OCI-LY7 (cell line): ENCODE measurements around the gene ABO. TPM values are rescaled to one million over a fixed set of nuclear protein-coding genes. Genes with fewer than 3 reads are reported as not detected.

Source experiments
- BruUV-seq: library from RNA; stranded (reverse); fragments of 400-500 nt; replicated peaks from 2 replicates; lab custom pipeline; 2021; lab: Mats Ljungman, UMichigan
- CTCF ChIA-PET: fragments of 300-600 bp; sonication (Branson Sonifier 250); formaldehyde crosslinking; loops from one replicate; lab custom pipeline; 2022; ENCODE audit warnings: antibody characterized with exemption; ENCODE audit not compliant: unreplicated experiment; lab: Charles Lee
- POLR2A ChIA-PET: fragments of 300-600 bp; sonication (Branson Sonifier 250); formaldehyde crosslinking; loops from one replicate; lab custom pipeline; 2022; ENCODE audit warnings: antibody characterized with exemption; lab: Charles Lee
- DNase-seq: peaks from one replicate; pipeline ENCODE4 v3.0.0-alpha.2; 2015; ENCODE audit warnings: low spot score
- H2AFZ ChIP-seq: fragments of 200-600 bp; sonication (generic), shearing (Covaris generic); 2 replicates; pipeline ENCODE4 v1.6.1; 2014; ENCODE audit warnings: mild to moderate bottlenecking, antibody characterized with exemption, low read length, moderate library complexity
- H3K27ac ChIP-seq: fragments of 200-600 bp; sonication (generic); 2 replicates; pipeline ENCODE4 v1.5.1; 2014; ENCODE audit warnings: mixed run types, low read depth, mild to moderate bottlenecking, moderate library complexity, low read length, inconsistent platforms; ENCODE audit not compliant: poor library complexity, severe bottlenecking
- H3K36me3 ChIP-seq: fragments of 200-600 bp; sonication (generic); 2 replicates; pipeline ENCODE4 v1.6.1; 2014; ENCODE audit warnings: mild to moderate bottlenecking, antibody characterized with exemption, low read length, moderate library complexity, mixed read lengths; ENCODE audit not compliant: insufficient read depth
- H3K4me1 ChIP-seq: fragments of 200-600 bp; sonication (generic); 2 replicates; pipeline ENCODE4 v1.5.1; 2014; ENCODE audit warnings: mild to moderate bottlenecking, low read length; ENCODE audit not compliant: insufficient read depth, poor library complexity, severe bottlenecking
- H3K4me2 ChIP-seq: fragments of 200-600 bp; sonication (generic); 2 replicates; pipeline ENCODE4 v1.6.1; 2014; ENCODE audit warnings: mild to moderate bottlenecking, low read length
- H3K4me3 ChIP-seq: fragments of 200-600 bp; sonication (generic); 2 replicates; pipeline ENCODE4 v1.5.1; 2014; ENCODE audit warnings: mild to moderate bottlenecking, low read depth, low read length; ENCODE audit not compliant: poor library complexity, severe bottlenecking
- H3K79me2 ChIP-seq: fragments of 200-600 bp; sonication (generic); 2 replicates; pipeline ENCODE4 v1.6.1; 2016; ENCODE audit warnings: low read depth, mild to moderate bottlenecking, low read length, moderate library complexity, mixed read lengths; ENCODE audit not compliant: insufficient read depth
- H3K9me2 ChIP-seq: fragments of 200-600 bp; sonication (generic); 2 replicates; pipeline ENCODE4 v1.6.1; 2016; ENCODE audit warnings: mild to moderate bottlenecking, low read length, mixed read lengths; ENCODE audit not compliant: insufficient read depth
- H3K9me3 ChIP-seq: fragments of 200-600 bp; sonication (generic); 2 replicates; pipeline ENCODE4 v1.6.1; 2014; ENCODE audit warnings: mild to moderate bottlenecking, mixed run types, low read length, mixed read lengths
- H4K20me1 ChIP-seq: fragments of 200-600 bp; sonication (generic); 2 replicates; pipeline ENCODE4 v1.6.1; 2014; ENCODE audit warnings: mild to moderate bottlenecking, antibody characterized with exemption, low read length, moderate library complexity, mixed read lengths; ENCODE audit not compliant: insufficient read depth
- CTCF ChIP-seq: fragments of 200-600 bp; sonication (generic); conservative IDR thresholded peaks from 2 replicates; pipeline ENCODE4 v1.5.1; 2014; ENCODE audit warnings: mild to moderate bottlenecking, antibody characterized with exemption, low read length, moderate library complexity, mixed read lengths
- EZH2phosphoT487 ChIP-seq: fragments of 200-600 bp; sonication (generic); IDR thresholded peaks from 2 replicates; pipeline ENCODE4 v1.6.1; 2018; ENCODE audit warnings: low read depth, borderline replicate concordance, mild to moderate bottlenecking, mixed run types, antibody characterized with exemption, low read length, moderate library complexity, mixed read lengths
- intact Hi-C: fragments of 100-400 bp; cut with micrococcal nuclease; formaldehyde crosslinking; loops from one replicate; pipeline ENCODE4 v1.10.0; 2022; ENCODE audit not compliant: unreplicated experiment
- total RNA-seq, 2 experiments: library from RNA; depleted of rRNA in 1 of 2; stranded (reverse); fragments of >200 nt in 1 of 2; shearing (Covaris generic) in 1 of 2; gene quantifications; 2 replicates each; pipeline ENCODE4 v1.2.3, GENCODE V29; 2014 to 2022

The ABO gene
- total RNA-seq, 2 experiments from 2014 or later: not detected

- Histone ChIP-seq H3K9me3 (no peaks in the 10 kb centered on the region), H4K20me1 (no peaks in the 10 kb centered on the region), H3K4me3 (no peak overlapping the region), H3K27ac (no peak overlapping the region), H3K4me1 (no peaks in the 10 kb centered on the region), H3K36me3 (no peaks in the 10 kb centered on the region), H3K79me2 (no peaks in the 10 kb centered on the region), H3K4me2 (no peak overlapping the region), H2AFZ (no peak overlapping the region), H3K9me2 (no peaks in the 10 kb centered on the region)
- intact Hi-C loops: no loop called here
- ChIA-PET CTCF (no interaction called here), POLR2A (no interaction called here)
- no TSS peak for BruUV-seq
- TF ChIP-seq EZH2phosphoT487 (no peak), CTCF (no peak)
- DNase-seq: no peak
Measured at GRCh38 chr9:133257465-133257956, 17.5 kb downstream of the ABO start.

GRCh38 chr9:133256686-133257091, 18.3 kb downstream of the ABO start:
- no peak for DNase-seq
- ChIA-PET POLR2A (no interaction called here), CTCF (no interaction called here)
- H3K36me3 ChIP-seq: no peaks in the 10 kb centered on the region
- H3K79me2 ChIP-seq: no peaks in the 10 kb centered on the region
- no peaks in the 10 kb centered on the region for H3K9me3 ChIP-seq
- no peak overlapping the region for H3K4me2 ChIP-seq
- H3K27ac ChIP-seq: no peak overlapping the region
- no peaks in the 10 kb centered on the region for H4K20me1 ChIP-seq
- no peak overlapping the region for H2AFZ ChIP-seq
- no peak overlapping the region for H3K4me3 ChIP-seq
- no peaks in the 10 kb centered on the region for H3K9me2 ChIP-seq
- no peak for TF ChIP-seq EZH2phosphoT487
- no peak for TF ChIP-seq CTCF
- intact Hi-C loops: no loop called here
- BruUV-seq: no TSS peak
- no peaks in the 10 kb centered on the region for H3K4me1 ChIP-seq

- Histone ChIP-seq H3K4me2 (no peak overlapping the region), H3K36me3 (no peaks in the 10 kb centered on the region), H3K9me2 (no peaks in the 10 kb centered on the region), H3K4me1 (no peaks in the 10 kb centered on the region), H3K4me3 (no peak overlapping the region), H4K20me1 (no peaks in the 10 kb centered on the region), H3K9me3 (no peaks in the 10 kb centered on the region), H3K27ac (no peak overlapping the region), H2AFZ (no peak overlapping the region), H3K79me2 (no peaks in the 10 kb centered on the region)
- intact Hi-C loops: no loop called here
- BruUV-seq: no TSS peak
- DNase-seq: no peak
- TF ChIP-seq EZH2phosphoT487 (no peak), CTCF (no peak)
- CTCF ChIA-PET: no interaction called here
- POLR2A ChIA-PET: no interaction called here
Measured at GRCh38 chr9:133256136-133256461, 18.9 kb downstream of the ABO start.
